Activated T-helper 2 cell treated with anti-CD3 and anti-CD28 coated beads, Interferon-gamma antibody, Interleukin-2, Interleukin-4, amounts not matched to agents 10 μg/mL and 5 μg/mL and 100 μg/mL, durations not matched to agents 14 hours and 24 hours and 36 hours (primary cell): Measurements from ENCODE around the gene RAI2. TPM values are rescaled to one million over a fixed set of nuclear protein-coding genes. Genes with fewer than 3 reads are reported as not detected.
"Not testable (repeated sequence)": the region's sequence is repeated elsewhere in the genome, so short reads cannot be mapped to it uniquely, and the experiment has no call there.

Experiments
- DNase-seq: peaks from one replicate; pipeline ENCODE4 v3.0.0; 2021; ENCODE audit warnings: low spot score
- H3K27ac Mint-ChIP-seq: one replicate; pipeline ENCODE4 v1.8.0; 2021; ENCODE audit warnings: mixed read lengths
- H3K27me3 Mint-ChIP-seq: one replicate; pipeline ENCODE4 v1.8.0; 2021; ENCODE audit warnings: low read depth, mixed read lengths
- H3K36me3 Mint-ChIP-seq: one replicate; pipeline ENCODE4 v1.8.0; 2021; ENCODE audit warnings: low read depth, mixed read lengths
- H3K4me1 Mint-ChIP-seq: one replicate; pipeline ENCODE4 v1.8.0; 2021; ENCODE audit warnings: low read depth, mixed read lengths
- H3K4me3 Mint-ChIP-seq: one replicate; pipeline ENCODE4 v1.8.0; 2021; ENCODE audit warnings: low read depth, mild to moderate bottlenecking, moderate library complexity, mixed read lengths
- H3K9me3 Mint-ChIP-seq: one replicate; pipeline ENCODE4 v1.8.0; 2021; ENCODE audit warnings: mixed read lengths
- intact Hi-C: fragments of 100-400 bp; cut with micrococcal nuclease; formaldehyde crosslinking; loops from one replicate; pipeline ENCODE4 v1.15.1; 2023
- total RNA-seq: library from RNA; stranded (reverse); gene quantifications from 2 replicates; pipeline ENCODE4 v1.2.3, GENCODE V29; 2022

RAI2 gene
- total RNA-seq, 1 donor from 2014 or later = 0.16 TPM

GRCh38 chrX:17798921-17799320 lies 62.2 kb downstream of the RAI2 start:
- H3K4me3 Mint-ChIP-seq = no peak overlapping the region
- no peaks in the 10 kb centered on the region for H3K9me3 Mint-ChIP-seq
- no peaks in the 10 kb centered on the region for H3K4me1 Mint-ChIP-seq
- no peaks in the 10 kb centered on the region for H3K27me3 Mint-ChIP-seq
- no peak overlapping the region for H3K27ac Mint-ChIP-seq
- no peaks in the 10 kb centered on the region for H3K36me3 Mint-ChIP-seq
- no peak for DNase-seq
- intact Hi-C loops = no loop called here

GRCh38 chrX:17792826-17793225 lies 68.3 kb downstream of the RAI2 start:
- no peaks in the 10 kb centered on the region for H3K36me3 Mint-ChIP-seq
- no peak overlapping the region for H3K27ac Mint-ChIP-seq
- DNase-seq = no peak
- H3K4me3 Mint-ChIP-seq = no peak overlapping the region
- peaks cover 4% of the 10 kb centered on the region for H3K4me1 Mint-ChIP-seq
- H3K27me3 Mint-ChIP-seq = peaks cover 4% of the 10 kb centered on the region
- no peaks in the 10 kb centered on the region for H3K9me3 Mint-ChIP-seq
- intact Hi-C loops = no loop called here

- no peak for DNase-seq
- intact Hi-C loops = no loop called here
- H3K4me3 Mint-ChIP-seq = no peak overlapping the region
- H3K27ac Mint-ChIP-seq = no peak overlapping the region
- H3K27me3 Mint-ChIP-seq = peaks cover 4% of the 10 kb centered on the region
- no peaks in the 10 kb centered on the region for H3K36me3 Mint-ChIP-seq
- H3K9me3 Mint-ChIP-seq = no peaks in the 10 kb centered on the region
- peaks cover 4% of the 10 kb centered on the region for H3K4me1 Mint-ChIP-seq
Observed at GRCh38 chrX:17788956-17789562, 72.0 kb downstream of the RAI2 start.

- no peak overlapping the region for H3K27ac Mint-ChIP-seq
- intact Hi-C loops = no loop called here
Observed at GRCh38 chrX:17788439-17788838, 72.7 kb downstream of the RAI2 start.

GRCh38 chrX:17787557-17787956 lies 73.5 kb downstream of the RAI2 start:
- H3K27me3 Mint-ChIP-seq = peaks cover 4% of the 10 kb centered on the region
- no peak for DNase-seq
- no peak overlapping the region for H3K27ac Mint-ChIP-seq
- no peaks in the 10 kb centered on the region for H3K9me3 Mint-ChIP-seq
- peaks cover 4% of the 10 kb centered on the region for H3K4me1 Mint-ChIP-seq
- intact Hi-C loops = no loop called here
- H3K4me3 Mint-ChIP-seq = no peak overlapping the region
- no peaks in the 10 kb centered on the region for H3K36me3 Mint-ChIP-seq

More at GRCh38 chrX:17788439-17788838, 72.7 kb downstream of the RAI2 start:
- peaks cover 4% of the 10 kb centered on the region for H3K27me3 Mint-ChIP-seq
- DNase-seq = peak; percentile 10
- H3K36me3 Mint-ChIP-seq = no peaks in the 10 kb centered on the region
- H3K9me3 Mint-ChIP-seq = no peaks in the 10 kb centered on the region
- peaks cover 4% of the 10 kb centered on the region for H3K4me1 Mint-ChIP-seq
- H3K4me3 Mint-ChIP-seq = no peak overlapping the region

GRCh38 chrX:17786554-17787347 lies 74.3 kb downstream of the RAI2 start:
- H3K36me3 Mint-ChIP-seq, H3K27me3 Mint-ChIP-seq, H3K27ac Mint-ChIP-seq, H3K4me1 Mint-ChIP-seq, H3K4me3 Mint-ChIP-seq, intact Hi-C loops, DNase-seq, H3K9me3 Mint-ChIP-seq: not testable (repeated sequence)

GRCh38 chrX:17779434-17779833 lies 81.7 kb downstream of the RAI2 start:
- no peaks in the 10 kb centered on the region for H3K36me3 Mint-ChIP-seq
- no peaks in the 10 kb centered on the region for H3K27me3 Mint-ChIP-seq
- H3K9me3 Mint-ChIP-seq = no peaks in the 10 kb centered on the region
- no peaks in the 10 kb centered on the region for H3K4me1 Mint-ChIP-seq
- no peak overlapping the region for H3K4me3 Mint-ChIP-seq
- no peak for DNase-seq
- H3K27ac Mint-ChIP-seq = no peak overlapping the region
- intact Hi-C loops = loop anchor here (10.0 kb wide), 1 partner anchor 585 kb away; no protein-coding TSS in a partner anchor

- H3K9me3 Mint-ChIP-seq = no peaks in the 10 kb centered on the region
- H3K27ac Mint-ChIP-seq = no peak overlapping the region
- intact Hi-C loops = loop anchor here (10.0 kb wide), 1 partner anchor 586 kb away; no protein-coding TSS in a partner anchor
- no peak for DNase-seq
- H3K36me3 Mint-ChIP-seq = no peaks in the 10 kb centered on the region
- H3K4me3 Mint-ChIP-seq = no peak overlapping the region
- no peaks in the 10 kb centered on the region for H3K4me1 Mint-ChIP-seq
- no peaks in the 10 kb centered on the region for H3K27me3 Mint-ChIP-seq
Observed at GRCh38 chrX:17778997-17779396, 82.1 kb downstream of the RAI2 start.

GRCh38 chrX:17774053-17774452 lies 87.0 kb downstream of the RAI2 start:
- Mint-ChIP-seq H3K27ac (no peak overlapping the region), H3K27me3 (no peaks in the 10 kb centered on the region), H3K4me1 (no peaks in the 10 kb centered on the region), H3K4me3 (no peak overlapping the region), H3K36me3 (no peaks in the 10 kb centered on the region), H3K9me3 (no peaks in the 10 kb centered on the region)
- intact Hi-C loops = loop anchor here (10.0 kb wide), 1 partner anchor 591 kb away; no protein-coding TSS in a partner anchor
- DNase-seq = no peak

GRCh38 chrX:17773221-17773876 lies 87.7 kb downstream of the RAI2 start:
- H3K27me3 Mint-ChIP-seq = no peaks in the 10 kb centered on the region
- no peak for DNase-seq
- H3K4me1 Mint-ChIP-seq = no peaks in the 10 kb centered on the region
- H3K27ac Mint-ChIP-seq = no peak overlapping the region
- H3K4me3 Mint-ChIP-seq = no peak overlapping the region
- no peaks in the 10 kb centered on the region for H3K36me3 Mint-ChIP-seq
- H3K9me3 Mint-ChIP-seq = no peaks in the 10 kb centered on the region
- intact Hi-C loops = loop anchor here (10.0 kb wide), 1 partner anchor 591 kb away; no protein-coding TSS in a partner anchor

- no peak overlapping the region for H3K27ac Mint-ChIP-seq
- no peaks in the 10 kb centered on the region for H3K4me1 Mint-ChIP-seq
- H3K27me3 Mint-ChIP-seq = no peaks in the 10 kb centered on the region
- no peak overlapping the region for H3K4me3 Mint-ChIP-seq
- intact Hi-C loops = loop anchor here (10.0 kb wide), 1 partner anchor 595 kb away; no protein-coding TSS in a partner anchor
- no peaks in the 10 kb centered on the region for H3K36me3 Mint-ChIP-seq
- no peak for DNase-seq
- H3K9me3 Mint-ChIP-seq = no peaks in the 10 kb centered on the region
Observed at GRCh38 chrX:17769701-17770269, 91.3 kb downstream of the RAI2 start.

- intact Hi-C loops = no loop called here
- Mint-ChIP-seq H3K27ac (no peak overlapping the region), H3K4me1 (no peaks in the 10 kb centered on the region), H3K9me3 (no peaks in the 10 kb centered on the region), H3K4me3 (no peak overlapping the region), H3K27me3 (no peaks in the 10 kb centered on the region), H3K36me3 (no peaks in the 10 kb centered on the region)
- no peak for DNase-seq
Observed at GRCh38 chrX:17768997-17769396, 92.1 kb downstream of the RAI2 start.
